Glutamatergic neuron (in vitro differentiated cells): Measurements from ENCODE around the gene CDSN. TPM values are rescaled to one million over a fixed set of nuclear protein-coding genes. Genes with fewer than 3 reads are reported as not detected.
A peak's percentile ranks its signal among the peaks of the same experiment; 100 is the strongest.

Experiments
- DNase-seq: peaks from one replicate; pipeline ENCODE4 v3.0.0; 2022
- H3K27ac Mint-ChIP-seq: one replicate; pipeline ENCODE4 v1.8.0; 2020; ENCODE audit warnings: mild to moderate bottlenecking, mixed read lengths, inconsistent platforms; ENCODE audit not compliant: unreplicated experiment
- H3K27me3 Mint-ChIP-seq: one replicate; pipeline ENCODE4 v1.8.0; 2020; ENCODE audit warnings: mild to moderate bottlenecking, moderate library complexity, mixed read lengths, inconsistent platforms; ENCODE audit not compliant: unreplicated experiment
- H3K36me3 Mint-ChIP-seq: one replicate; pipeline ENCODE4 v1.8.0; 2020; ENCODE audit warnings: mild to moderate bottlenecking, mixed read lengths, inconsistent platforms; ENCODE audit not compliant: unreplicated experiment
- H3K4me1 Mint-ChIP-seq: one replicate; pipeline ENCODE4 v1.8.0; 2020; ENCODE audit warnings: mild to moderate bottlenecking, low read depth, mixed read lengths, inconsistent platforms; ENCODE audit not compliant: unreplicated experiment
- H3K4me3 Mint-ChIP-seq: one replicate; pipeline ENCODE4 v1.8.0; 2020; ENCODE audit warnings: mild to moderate bottlenecking, mixed read lengths, inconsistent platforms; ENCODE audit not compliant: unreplicated experiment
- H3K9me3 Mint-ChIP-seq: one replicate; pipeline ENCODE4 v1.8.0; 2020; ENCODE audit warnings: mild to moderate bottlenecking, moderate library complexity, mixed read lengths, inconsistent platforms; ENCODE audit not compliant: unreplicated experiment
- total RNA-seq: library from RNA; stranded (reverse); fragmentation: NEBNext Ultra II Directional; extraction: Animal tissue kit (Norgen Biotek cat#: 25700); gene quantifications from one replicate; pipeline ENCODE4 v1.2.1, GENCODE V29; 2021; ENCODE audit not compliant: unreplicated experiment
- TF ChIP-seq, protein P1 (sequence below): fragments of 200-600 bp; sonication (generic); IDR thresholded peaks from one replicate; pipeline ENCODE4 v1.5.0; 2021; ENCODE audit not compliant: partially characterized antibody, unreplicated experiment

Gene CDSN
- total RNA-seq, 1 donor from 2014 or later, result not detected

DNA sequence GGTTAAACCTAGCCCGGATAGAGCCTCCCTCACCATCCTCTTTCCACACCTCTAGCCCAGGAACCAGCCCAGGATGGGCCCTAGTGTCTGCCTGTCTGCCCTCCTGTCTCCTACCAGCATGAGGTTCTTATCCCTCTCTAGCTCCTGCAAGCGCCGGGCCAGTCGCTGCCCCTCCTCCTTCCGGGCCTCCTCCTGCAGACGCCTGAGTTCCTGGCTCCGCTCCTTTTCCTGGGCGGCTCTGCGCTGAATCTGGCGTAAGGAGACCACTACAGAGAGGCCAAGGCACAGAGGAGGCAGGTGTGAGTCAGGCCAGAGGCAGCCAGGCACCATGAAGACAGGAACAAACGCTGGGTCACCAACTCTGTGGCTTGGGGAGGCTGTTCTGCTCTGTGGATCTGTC lies 22.9 kb upstream of the CDSN start:
- H3K4me1 Mint-ChIP-seq, result peaks cover 31% of the 10 kb centered on the region
- no peaks in the 10 kb centered on the region for H3K36me3 Mint-ChIP-seq
- peaks cover 15% of the 10 kb centered on the region for H3K9me3 Mint-ChIP-seq
- no peak for DNase-seq
- peaks cover 13% of the 10 kb centered on the region for H3K27me3 Mint-ChIP-seq
- TF ChIP-seq, protein P1, sequence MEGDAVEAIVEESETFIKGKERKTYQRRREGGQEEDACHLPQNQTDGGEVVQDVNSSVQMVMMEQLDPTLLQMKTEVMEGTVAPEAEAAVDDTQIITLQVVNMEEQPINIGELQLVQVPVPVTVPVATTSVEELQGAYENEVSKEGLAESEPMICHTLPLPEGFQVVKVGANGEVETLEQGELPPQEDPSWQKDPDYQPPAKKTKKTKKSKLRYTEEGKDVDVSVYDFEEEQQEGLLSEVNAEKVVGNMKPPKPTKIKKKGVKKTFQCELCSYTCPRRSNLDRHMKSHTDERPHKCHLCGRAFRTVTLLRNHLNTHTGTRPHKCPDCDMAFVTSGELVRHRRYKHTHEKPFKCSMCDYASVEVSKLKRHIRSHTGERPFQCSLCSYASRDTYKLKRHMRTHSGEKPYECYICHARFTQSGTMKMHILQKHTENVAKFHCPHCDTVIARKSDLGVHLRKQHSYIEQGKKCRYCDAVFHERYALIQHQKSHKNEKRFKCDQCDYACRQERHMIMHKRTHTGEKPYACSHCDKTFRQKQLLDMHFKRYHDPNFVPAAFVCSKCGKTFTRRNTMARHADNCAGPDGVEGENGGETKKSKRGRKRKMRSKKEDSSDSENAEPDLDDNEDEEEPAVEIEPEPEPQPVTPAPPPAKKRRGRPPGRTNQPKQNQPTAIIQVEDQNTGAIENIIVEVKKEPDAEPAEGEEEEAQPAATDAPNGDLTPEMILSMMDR, result no peak
- peak overlapping the region; percentile 46 for H3K4me3 Mint-ChIP-seq
- H3K27ac Mint-ChIP-seq, result peak overlapping the region; percentile 98

DNA sequence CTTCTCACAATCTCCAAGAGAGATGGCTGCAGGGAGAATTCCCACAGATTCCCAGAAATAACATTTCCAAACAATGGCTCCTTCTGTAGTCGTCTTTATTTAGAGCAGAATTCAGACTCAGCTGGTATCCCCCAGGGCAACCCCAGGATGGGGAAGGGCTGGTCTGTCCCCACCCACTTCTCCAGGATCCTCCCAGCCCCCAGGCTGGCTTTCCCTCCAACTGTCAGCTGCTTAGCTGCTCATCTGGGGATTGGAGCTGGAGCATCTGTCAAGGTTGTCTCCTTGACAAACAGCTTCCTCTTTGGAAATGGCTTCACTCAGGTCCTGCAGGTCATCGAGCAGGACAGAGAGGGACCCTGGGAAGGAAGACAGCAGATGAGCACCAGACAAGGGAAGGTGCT lies 22.1 kb upstream of the CDSN start:
- Mint-ChIP-seq H3K36me3 (no peaks in the 10 kb centered on the region), H3K4me1 (peaks cover 33% of the 10 kb centered on the region), H3K9me3 (peaks cover 15% of the 10 kb centered on the region), H3K4me3 (peak overlapping the region; percentile 50), H3K27me3 (peaks cover 17% of the 10 kb centered on the region), H3K27ac (peak overlapping the region; percentile 98)
- peak; percentile 76 for DNase-seq
- TF ChIP-seq, protein P1, result no peak

DNA sequence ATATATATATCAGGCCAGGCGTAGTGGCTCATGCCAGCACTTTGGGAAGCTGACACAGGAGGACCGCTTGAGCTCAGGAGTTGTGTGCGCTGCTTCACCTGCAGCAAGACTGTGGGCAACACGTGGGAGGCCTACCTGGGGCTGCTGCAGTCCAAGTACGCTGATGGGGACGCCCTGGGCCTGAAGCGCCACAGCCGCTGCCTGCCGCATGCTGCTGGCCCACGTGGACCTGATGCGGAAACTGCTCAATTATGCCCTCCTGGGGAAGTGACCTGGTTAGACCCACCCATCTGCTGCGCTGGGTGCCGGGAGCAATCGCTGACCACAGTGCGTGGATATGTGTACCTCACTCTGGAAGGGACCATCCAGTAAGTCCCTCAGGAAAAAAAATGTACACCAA lies 20.4 kb upstream of the CDSN start:
- Mint-ChIP-seq H3K27ac (no peak overlapping the region), H3K4me3 (no peak overlapping the region), H3K4me1 (peaks cover 30% of the 10 kb centered on the region), H3K27me3 (peaks cover 15% of the 10 kb centered on the region), H3K36me3 (no peaks in the 10 kb centered on the region), H3K9me3 (peaks cover 17% of the 10 kb centered on the region)
- TF ChIP-seq, protein P1, result no peak
- no peak for DNase-seq

DNA sequence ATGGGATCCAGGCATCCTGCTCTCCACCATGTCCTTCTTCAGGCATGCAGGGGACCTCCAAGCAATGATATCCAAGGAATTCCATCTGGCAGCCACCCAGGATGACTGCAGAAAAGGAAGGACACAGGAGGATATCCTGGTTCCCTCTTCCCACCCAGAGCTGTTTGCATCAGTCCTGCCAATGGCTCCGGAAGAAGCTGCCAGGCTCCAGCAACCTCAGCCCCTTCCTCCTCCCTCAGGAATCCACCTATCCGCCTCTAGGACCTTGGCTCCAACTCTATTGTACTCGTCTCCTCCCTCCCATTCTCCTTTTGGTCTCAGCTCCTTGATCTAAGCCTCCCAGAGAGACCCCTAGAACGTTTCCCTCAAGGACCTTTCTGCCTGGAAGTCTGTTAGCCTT lies 19.4 kb upstream of the CDSN start:
- Mint-ChIP-seq H3K36me3 (no peaks in the 10 kb centered on the region), H3K4me3 (peak overlapping the region; percentile 39), H3K27ac (peak overlapping the region; percentile 86)

DNA sequence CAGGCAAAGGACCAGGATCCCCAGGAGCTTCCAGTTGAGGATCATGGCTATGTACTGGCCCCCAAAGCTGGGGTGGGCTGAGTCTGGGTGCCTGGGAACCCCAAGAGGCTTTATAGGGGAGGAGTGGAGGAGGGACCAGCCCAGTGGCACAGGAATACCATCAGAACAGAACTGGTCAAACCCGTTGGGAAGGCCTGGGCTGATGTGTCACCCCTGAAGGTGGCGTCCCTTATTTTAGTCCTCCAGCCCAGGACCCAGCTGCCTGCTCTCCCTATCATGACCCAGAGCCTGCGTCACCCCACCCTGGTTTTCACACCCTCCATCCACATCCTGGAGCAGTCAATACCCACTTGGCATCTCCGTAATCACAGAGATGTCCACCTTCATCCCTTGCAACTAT lies 18.7 kb upstream of the CDSN start, which contains the start of gene PSORS1C2:
Gene PSORS1C2 (minus strand): TSS at position 85 of the 400 bp plus-strand sequence. CDS start 40 bp downstream, at position 45.
- TF ChIP-seq, protein P1, result no peak
- peak within 1 kb of the TSS; percentile 86 for H3K27ac Mint-ChIP-seq

More for the DNA sequence above, 19.4 kb upstream of the CDSN start:
- TF ChIP-seq, protein P1, result no peak
- peaks cover 17% of the 10 kb centered on the region for H3K9me3 Mint-ChIP-seq
- H3K4me1 Mint-ChIP-seq, result peaks cover 23% of the 10 kb centered on the region
- H3K27me3 Mint-ChIP-seq, result peaks cover 15% of the 10 kb centered on the region
- DNase-seq, result no peak

More for the DNA sequence above, 18.7 kb upstream of the CDSN start, which contains the start of gene PSORS1C2:
- DNase-seq, result no peak
- H3K9me3 Mint-ChIP-seq, result peaks cover 17% of the 10 kb centered on the region
- peak within 1 kb of the TSS; percentile 39 for H3K4me3 Mint-ChIP-seq
- peaks cover 15% of the 10 kb centered on the region for H3K27me3 Mint-ChIP-seq
- no peaks in the 10 kb centered on the region for H3K36me3 Mint-ChIP-seq
- H3K4me1 Mint-ChIP-seq, result peaks cover 23% of the 10 kb centered on the region
